ENCODE measurements around the gene TPBGL. TPM values are rescaled to one million over a fixed set of nuclear protein-coding genes. Genes with fewer than 3 reads are reported as not detected.

Gene TPBGL
- total RNA-seq, 1 experiment from 2014 or later = not detected

GRCh38 chr11:75199412-75199955, 41.1 kb upstream of the TPBGL start:
- Histone ChIP-seq H2AFZ (ENCODE audit: low read length) (no peak overlapping the region), H3K79me2 (ENCODE audit: low read length) (no peaks in the 10 kb centered on the region), H3F3A (ENCODE audit: low read length, unreplicated experiment) (no peaks in the 10 kb centered on the region), H4K20me1 (ENCODE audit: low read length) (no peaks in the 10 kb centered on the region), H3K27ac (ENCODE audit: low read length) (no peak overlapping the region), H3K4me1 (ENCODE audit: insufficient read depth, low read length) (no peaks in the 10 kb centered on the region), H3K4me2 (ENCODE audit: low read length) (no peak overlapping the region), H3K27me3 (ENCODE audit: low read length) (peaks cover 38% of the 10 kb centered on the region; the same call in 1 of the 2 replicates), H3K36me3 (ENCODE audit: low read depth, low read length) (no peaks in the 10 kb centered on the region), H3K9me2 (replicated peaks; ENCODE audit: low read length) (no peaks in the 10 kb centered on the region), H3K9ac (ENCODE audit: low read length) (no peak overlapping the region), H3K4me3 (ENCODE audit: low read length) (no peak overlapping the region), H3K9me3 (ENCODE audit: low read length) (no peaks in the 10 kb centered on the region)
- CTCF ChIA-PET = no interaction called here
- ATAC-seq (no peak), DNase-seq (no peak)
- no TSS peak for BruUV-seq (replicated peaks)
- POLR2A ChIA-PET (ENCODE audit: unreplicated experiment) = no interaction called here
- no peak for TF ChIP-seq EZH2 (IDR thresholded peaks at IDR 0.05; ENCODE audit: low read length, unreplicated experiment)
- TF ChIP-seq EZH2phosphoT487 (IDR thresholded peaks at IDR 0.05; ENCODE audit: borderline replicate concordance, low read length) = no peak
- TF ChIP-seq CTCF (conservative IDR thresholded peaks at IDR 0.05; ENCODE audit: low read depth, low read length) = no peak
- intact Hi-C loops (cut with micrococcal nuclease) = no loop called here

GRCh38 chr11:75200051-75200450, 40.5 kb upstream of the TPBGL start:
- Histone ChIP-seq H3K27me3 (ENCODE audit: low read length) (peaks cover 33% of the 10 kb centered on the region; the same call in 1 of the 2 replicates), H3K36me3 (ENCODE audit: low read depth, low read length) (no peaks in the 10 kb centered on the region), H2AFZ (ENCODE audit: low read length) (no peak overlapping the region), H3K9me2 (replicated peaks; ENCODE audit: low read length) (no peaks in the 10 kb centered on the region), H3K9ac (ENCODE audit: low read length) (no peak overlapping the region), H3F3A (ENCODE audit: low read length, unreplicated experiment) (no peaks in the 10 kb centered on the region), H4K20me1 (ENCODE audit: low read length) (no peaks in the 10 kb centered on the region), H3K27ac (ENCODE audit: low read length) (no peak overlapping the region), H3K4me1 (ENCODE audit: insufficient read depth, low read length) (no peaks in the 10 kb centered on the region), H3K4me2 (ENCODE audit: low read length) (no peak overlapping the region), H3K4me3 (ENCODE audit: low read length) (no peak overlapping the region), H3K79me2 (ENCODE audit: low read length) (no peaks in the 10 kb centered on the region), H3K9me3 (ENCODE audit: low read length) (no peaks in the 10 kb centered on the region)
- intact Hi-C loops (cut with micrococcal nuclease) = no loop called here
- DNase-seq (no peak), ATAC-seq (no peak)
- ChIA-PET CTCF (no interaction called here), POLR2A (ENCODE audit: unreplicated experiment) (no interaction called here)
- TF ChIP-seq EZH2phosphoT487 (IDR thresholded peaks at IDR 0.05; ENCODE audit: borderline replicate concordance, low read length) (no peak), EZH2 (IDR thresholded peaks at IDR 0.05; ENCODE audit: low read length, unreplicated experiment) (no peak), CTCF (conservative IDR thresholded peaks at IDR 0.05; ENCODE audit: low read depth, low read length) (no peak)
- BruUV-seq (replicated peaks) = no TSS peak

GRCh38 chr11:75200531-75200930, 40.0 kb upstream of the TPBGL start:
- TF ChIP-seq EZH2phosphoT487 (IDR thresholded peaks at IDR 0.05; ENCODE audit: borderline replicate concordance, low read length) = no peak
- no peak for TF ChIP-seq EZH2 (IDR thresholded peaks at IDR 0.05; ENCODE audit: low read length, unreplicated experiment)
- no peak for TF ChIP-seq CTCF (conservative IDR thresholded peaks at IDR 0.05; ENCODE audit: low read depth, low read length)

More at GRCh38 chr11:75200531-75200930, 40.0 kb upstream of the TPBGL start:
- Histone ChIP-seq H3K9me2 (replicated peaks; ENCODE audit: low read length) (no peaks in the 10 kb centered on the region), H3K27ac (ENCODE audit: low read length) (no peak overlapping the region), H3K4me2 (ENCODE audit: low read length) (no peak overlapping the region), H3K9me3 (ENCODE audit: low read length) (no peaks in the 10 kb centered on the region), H3K36me3 (ENCODE audit: low read depth, low read length) (no peaks in the 10 kb centered on the region), H3K79me2 (ENCODE audit: low read length) (no peaks in the 10 kb centered on the region), H3K4me3 (ENCODE audit: low read length) (no peak overlapping the region), H3F3A (ENCODE audit: low read length, unreplicated experiment) (no peaks in the 10 kb centered on the region), H2AFZ (ENCODE audit: low read length) (no peak overlapping the region), H3K4me1 (ENCODE audit: insufficient read depth, low read length) (no peaks in the 10 kb centered on the region), H4K20me1 (ENCODE audit: low read length) (no peaks in the 10 kb centered on the region), H3K9ac (ENCODE audit: low read length) (no peak overlapping the region), H3K27me3 (ENCODE audit: low read length) (peaks cover 28% of the 10 kb centered on the region; the same call in 1 of the 2 replicates)
- no TSS peak for BruUV-seq (replicated peaks)
- intact Hi-C loops (cut with micrococcal nuclease) = no loop called here
- DNase-seq = no peak
- ATAC-seq = no peak
- CTCF ChIA-PET = no interaction called here
- POLR2A ChIA-PET (ENCODE audit: unreplicated experiment) = no interaction called here

Measured in PC-3 (cell line).